Upper lobe of left lung (tissue), 4 donors: ENCODE data around the gene HHAT.

Experiments
- CTCF ChIP-seq, 6 experiments: fragments of 450-650 bp in 4 of 6; fragments of 200-600 bp in 2 of 6; sonication (generic) in 2 of 6; IDR thresholded peaks; one replicate each; pipeline ENCODE4 v1.5.1; 2016 to 2019; ENCODE audit warnings: antibody characterized with exemption in 6 of 6
- POLR2A ChIP-seq, 4 donors: fragments of 450-650 bp; IDR thresholded peaks; one replicate each; pipeline ENCODE4 v1.5.1; 2016 to 2017; ENCODE audit warnings: antibody characterized with exemption in 4 of 4, mild to moderate bottlenecking in 2 of 4
- POLR2AphosphoS5 ChIP-seq, 2 donors: sonication (generic); formaldehyde crosslinking; IDR thresholded peaks; one replicate each; pipeline ENCODE4 v1.5.1; 2017; ENCODE audit warnings: antibody characterized with exemption in 2 of 2

- no peak for TF ChIP-seq CTCF (IDR thresholded peaks at IDR 0.05)
- TF ChIP-seq POLR2A (IDR thresholded peaks at IDR 0.05): no peak
- TF ChIP-seq POLR2AphosphoS5 (IDR thresholded peaks at IDR 0.05): no peak
These were observed 112.3 kb downstream of the HHAT start for GRCh38 chr1:210441028-210441427.
